Naive B cell (primary cell): ENCODE data around the gene WRAP73. TPM values are rescaled to one million over a fixed set of nuclear protein-coding genes. Genes with fewer than 3 reads are reported as not detected.
A peak's percentile ranks its signal among the peaks of the same experiment; 100 is the strongest.

ENCODE experiments used
- ATAC-seq, 2 donors: fragments of 150-1000 bp; cut with Tn5 transposase; 2 replicates each; pipeline ENCODE4 v1.10.0; 2021; ENCODE audit warnings: low read depth in 2 of 2, mild to moderate bottlenecking in 2 of 2, moderate library complexity in 2 of 2
- DNase-seq: peaks from one replicate; pipeline ENCODE4 v3.0.0; 2022
- H3K27ac Mint-ChIP-seq, 6 donors: one replicate each; pipeline ENCODE4 v1.8.0; 2020 to 2022; ENCODE audit warnings: mild to moderate bottlenecking in 6 of 6, mixed read lengths in 6 of 6, moderate library complexity in 5 of 6, inconsistent platforms in 2 of 6
- H3K27me3 Mint-ChIP-seq, 3 donors: one replicate each; pipeline ENCODE4 v1.8.0; 2021 to 2022; ENCODE audit warnings: mixed read lengths in 3 of 3, mild to moderate bottlenecking in 1 of 3
- H3K36me3 Mint-ChIP-seq, 2 donors: one replicate each; pipeline ENCODE4 v1.8.0; 2020 to 2022; ENCODE audit warnings: mixed read lengths in 2 of 2, inconsistent platforms in 1 of 2, mild to moderate bottlenecking in 1 of 2
- H3K4me1 Mint-ChIP-seq, 3 donors: one replicate each; pipeline ENCODE4 v1.8.0; 2020 to 2022; ENCODE audit warnings: mixed read lengths in 3 of 3, inconsistent platforms in 1 of 3, mild to moderate bottlenecking in 1 of 3, moderate library complexity in 1 of 3
- H3K4me3 Mint-ChIP-seq, 8 donors: one replicate each; pipeline ENCODE4 v1.8.0; 2020 to 2022; ENCODE audit warnings: mild to moderate bottlenecking in 8 of 8, mixed read lengths in 8 of 8, moderate library complexity in 8 of 8, inconsistent platforms in 2 of 8
- H3K9me3 Mint-ChIP-seq, 7 donors: one replicate each; pipeline ENCODE4 v1.8.0; 2020 to 2022; ENCODE audit warnings: mixed read lengths in 7 of 7, mild to moderate bottlenecking in 5 of 7, inconsistent platforms in 2 of 7, moderate library complexity in 1 of 7
- polyA plus RNA-seq, 6 donors: library from polyadenylated mRNA; unstranded; fragments of 300-500 nt; fragmentation: Illumina TruSeq; gene quantifications; one replicate each; pipeline ENCODE4 v1.2.3, GENCODE V29; 2021; ENCODE audit warnings: low read depth in 6 of 6

Gene WRAP73
- polyA plus RNA-seq, 6 donors from 2014 or later: 23.4 to 58.3 (median 27.7) TPM

- DNase-seq (no peak), ATAC-seq (no peak)
- Mint-ChIP-seq H3K4me3 (no peak overlapping the region), H3K27me3 (peaks cover 0 to 16% (median 6%) of the 10 kb centered on the region in 3 donors), H3K27ac (no peak overlapping the region), H3K4me1 (peaks cover 44 to 66% (median 49%) of the 10 kb centered on the region in 3 donors), H3K36me3 (no peaks in the 10 kb centered on the region), H3K9me3 (no peaks in the 10 kb centered on the region)
Measured at GRCh38 chr1:3670823-3671265, 20.9 kb upstream of the WRAP73 start.

GRCh38 chr1:3669971-3670431, 20.1 kb upstream of the WRAP73 start:
- Mint-ChIP-seq H3K27ac (peak overlapping the region in 1 of 6 donors; percentile 30), H3K4me3 (no peak overlapping the region), H3K9me3 (no peaks in the 10 kb centered on the region), H3K36me3 (no peaks in the 10 kb centered on the region), H3K27me3 (peaks cover 0 to 16% (median 6%) of the 10 kb centered on the region in 3 donors), H3K4me1 (peaks cover 41 to 58% (median 45%) of the 10 kb centered on the region in 3 donors)
- DNase-seq (no peak), ATAC-seq (no peak)

- H3K27me3 Mint-ChIP-seq: peaks cover 0 to 16% (median 6%) of the 10 kb centered on the region in 3 donors
- DNase-seq: no peak
- H3K4me3 Mint-ChIP-seq: no peak overlapping the region
- no peaks in the 10 kb centered on the region for H3K9me3 Mint-ChIP-seq
- H3K36me3 Mint-ChIP-seq: no peaks in the 10 kb centered on the region
- H3K4me1 Mint-ChIP-seq: peaks cover 41 to 58% (median 51%) of the 10 kb centered on the region in 3 donors
- no peak for ATAC-seq
- no peak overlapping the region for H3K27ac Mint-ChIP-seq
Measured at GRCh38 chr1:3669421-3669821, 19.5 kb upstream of the WRAP73 start.

- Mint-ChIP-seq H3K27me3 (peaks cover 0 to 16% (median 6%) of the 10 kb centered on the region in 3 donors), H3K9me3 (no peaks in the 10 kb centered on the region), H3K36me3 (no peaks in the 10 kb centered on the region), H3K27ac (peak overlapping the region in 3 of 6 donors; percentile 9 to 86 (median 54)), H3K4me1 (peaks cover 41 to 54% (median 52%) of the 10 kb centered on the region in 3 donors), H3K4me3 (peak overlapping the region in 1 of 8 donors; percentile 88)
- DNase-seq: no peak
- no peak for ATAC-seq
Measured at GRCh38 chr1:3668585-3669300, 18.8 kb upstream of the WRAP73 start.

- Mint-ChIP-seq H3K9me3 (no peaks in the 10 kb centered on the region), H3K27ac (peak overlapping the region in 4 of 6 donors; percentile 9 to 86 (median 48)), H3K4me1 (peaks cover 35 to 50% (median 48%) of the 10 kb centered on the region in 3 donors), H3K36me3 (no peaks in the 10 kb centered on the region), H3K4me3 (peak overlapping the region in 5 of 8 donors; percentile 60 to 88 (median 69)), H3K27me3 (peaks cover 0 to 16% (median 0%) of the 10 kb centered on the region in 3 donors)
- DNase-seq: no peak
- ATAC-seq: no peak
Measured at GRCh38 chr1:3668148-3668547, 18.2 kb upstream of the WRAP73 start.

GRCh38 chr1:3664700-3665375, 14.9 kb upstream of the WRAP73 start:
- Mint-ChIP-seq H3K4me3 (peak overlapping the region in 4 of 8 donors; percentile 34 to 64 (median 55)), H3K4me1 (peaks cover 24 to 40% (median 29%) of the 10 kb centered on the region in 3 donors), H3K27ac (peak overlapping the region in 3 of 6 donors; percentile 26 to 69 (median 28)), H3K9me3 (no peaks in the 10 kb centered on the region), H3K36me3 (no peaks in the 10 kb centered on the region), H3K27me3 (peaks cover 0 to 12% (median 0%) of the 10 kb centered on the region in 3 donors)
- DNase-seq (no peak), ATAC-seq (no peak)

- H3K4me1 Mint-ChIP-seq: peaks cover 24 to 40% (median 29%) of the 10 kb centered on the region in 3 donors
- no peak overlapping the region for H3K27ac Mint-ChIP-seq
- ATAC-seq (no peak), DNase-seq (no peak)
- H3K36me3 Mint-ChIP-seq: no peaks in the 10 kb centered on the region
- peak overlapping the region in 1 of 8 donors; percentile 13 for H3K4me3 Mint-ChIP-seq
- no peaks in the 10 kb centered on the region for H3K9me3 Mint-ChIP-seq
- peaks cover 1 to 10% (median 2%) of the 10 kb centered on the region in 3 donors for H3K27me3 Mint-ChIP-seq
Measured at GRCh38 chr1:3663999-3664699, 14.2 kb upstream of the WRAP73 start.

GRCh38 chr1:3662080-3662671, 12.3 kb upstream of the WRAP73 start:
- H3K4me3 Mint-ChIP-seq: no peak overlapping the region
- H3K9me3 Mint-ChIP-seq: no peaks in the 10 kb centered on the region
- H3K4me1 Mint-ChIP-seq: peaks cover 12 to 26% (median 13%) of the 10 kb centered on the region in 3 donors
- H3K27ac Mint-ChIP-seq: no peak overlapping the region
- H3K27me3 Mint-ChIP-seq: peaks cover 16 to 28% (median 21%) of the 10 kb centered on the region in 3 donors
- H3K36me3 Mint-ChIP-seq: no peaks in the 10 kb centered on the region
- no peak for ATAC-seq
- DNase-seq: no peak

GRCh38 chr1:3661631-3662030, 11.7 kb upstream of the WRAP73 start:
- Mint-ChIP-seq H3K4me1 (peaks cover 6 to 20% (median 7%) of the 10 kb centered on the region in 3 donors), H3K36me3 (no peaks in the 10 kb centered on the region), H3K4me3 (no peak overlapping the region), H3K27me3 (peaks cover 21 to 34% (median 26%) of the 10 kb centered on the region in 3 donors), H3K27ac (no peak overlapping the region), H3K9me3 (no peaks in the 10 kb centered on the region)
- no peak for ATAC-seq
- DNase-seq: no peak

- Mint-ChIP-seq H3K27ac (no peak overlapping the region), H3K4me3 (no peak overlapping the region), H3K9me3 (no peaks in the 10 kb centered on the region), H3K4me1 (peaks cover 0 to 14% (median 0%) of the 10 kb centered on the region in 3 donors), H3K36me3 (no peaks in the 10 kb centered on the region), H3K27me3 (peaks cover 29 to 43% (median 36%) of the 10 kb centered on the region in 3 donors)
- DNase-seq (no peak), ATAC-seq (no peak)
Measured at GRCh38 chr1:3660704-3661103, 10.8 kb upstream of the WRAP73 start.

- no peak for DNase-seq
- Mint-ChIP-seq H3K27ac (no peak overlapping the region), H3K4me3 (no peak overlapping the region), H3K9me3 (peaks cover 0 to 2% (median 0%) of the 10 kb centered on the region in 7 donors), H3K27me3 (peaks cover 42 to 59% (median 52%) of the 10 kb centered on the region in 3 donors), H3K36me3 (no peaks in the 10 kb centered on the region), H3K4me1 (peaks cover 0 to 3% (median 0%) of the 10 kb centered on the region in 3 donors)
- no peak for ATAC-seq
Measured at GRCh38 chr1:3659093-3659492, 9.2 kb upstream of the WRAP73 start.

- Mint-ChIP-seq H3K27me3 (peaks cover 50 to 68% (median 61%) of the 10 kb centered on the region in 3 donors), H3K4me3 (no peak overlapping the region), H3K36me3 (no peaks in the 10 kb centered on the region), H3K4me1 (peaks cover 0 to 4% (median 0%) of the 10 kb centered on the region in 3 donors), H3K27ac (peak overlapping the region in 1 of 6 donors; percentile 76), H3K9me3 (peaks cover 0 to 2% (median 0%) of the 10 kb centered on the region in 7 donors)
- no peak for DNase-seq
- ATAC-seq: no peak
Measured at GRCh38 chr1:3658231-3658615, 8.3 kb upstream of the WRAP73 start.
